IMR-90 (cell line): ENCODE measurements around the gene ST3GAL3. TPM values are rescaled to one million over a fixed set of nuclear protein-coding genes. Genes with fewer than 3 reads are reported as not detected.

Experiments
- ATAC-seq: fragments of 200-7000 bp; cut with Tn5 transposase; 2 replicates; pipeline ENCODE4 v1.9.1; 2020; ENCODE audit warnings: low read depth, mild to moderate bottlenecking, moderate library complexity
- BruUV-seq: library from RNA; stranded (reverse); fragments of 400-500 nt; replicated peaks from 2 replicates; lab custom pipeline; 2021; lab: Mats Ljungman, UMichigan
- CTCF ChIA-PET: fragments of 300-600 bp; formaldehyde crosslinking; extraction: SDS; loops from one replicate; lab custom pipeline; 2021; ENCODE audit warnings: antibody characterized with exemption; lab: Yijun Ruan, JAX
- POLR2A ChIA-PET: fragments of 300-600 bp; sonication (Branson Sonifier 250); formaldehyde crosslinking; loops from one replicate; lab custom pipeline; 2022; ENCODE audit warnings: antibody characterized with exemption; ENCODE audit not compliant: unreplicated experiment; lab: Charles Lee
- DNase-seq: peaks from one replicate; pipeline ENCODE4 v3.0.0; 2013
- H2AFZ ChIP-seq: replicated peaks from 2 replicates; pipeline ENCODE3; 2013; ENCODE audit warnings: low read length, mild to moderate bottlenecking; ENCODE audit not compliant: poor library complexity
- H2AK5ac ChIP-seq: 2 replicates; pipeline ENCODE4 v1.6.1; 2013; ENCODE audit warnings: low read depth, low read length, inconsistent platforms
- H2AK9ac ChIP-seq: replicated peaks from 2 replicates; pipeline ENCODE3; 2013; ENCODE audit warnings: mild to moderate bottlenecking, low read depth, low read length, moderate library complexity; ENCODE audit not compliant: poor library complexity
- H2BK120ac ChIP-seq: 2 replicates; pipeline ENCODE4 v1.6.1; 2013; ENCODE audit warnings: low read depth, low read length, inconsistent platforms
- H2BK15ac ChIP-seq: 3 replicates; pipeline ENCODE4 v1.6.1; 2013; ENCODE audit warnings: low read depth, low read length, inconsistent platforms
- H2BK20ac ChIP-seq: 2 replicates; pipeline ENCODE4 v1.6.1; 2013; ENCODE audit warnings: low read depth, mild to moderate bottlenecking, inconsistent platforms, low read length, moderate library complexity
- H2BK5ac ChIP-seq: 2 replicates; pipeline ENCODE4 v1.6.1; 2013; ENCODE audit warnings: mild to moderate bottlenecking, low read depth, low read length, inconsistent platforms; ENCODE audit not compliant: poor library complexity, severe bottlenecking
- H3K14ac ChIP-seq: replicated peaks from 2 replicates; pipeline ENCODE4 v1.6.1; 2013; ENCODE audit warnings: low read depth, low read length, inconsistent platforms
- H3K18ac ChIP-seq: 2 replicates; pipeline ENCODE4 v1.6.1; 2013; ENCODE audit warnings: low read depth, low read length, control low read depth
- H3K23ac ChIP-seq: 2 replicates; pipeline ENCODE4 v1.6.1; 2013; ENCODE audit warnings: low read depth, low read length, inconsistent platforms
- H3K27ac ChIP-seq: 2 replicates; pipeline ENCODE4 v1.5.1; 2013; ENCODE audit warnings: mild to moderate bottlenecking, control low read depth, low read length; ENCODE audit not compliant: insufficient read depth
- H3K27me3 ChIP-seq: 2 replicates; pipeline ENCODE4 v1.6.1; 2013; ENCODE audit warnings: low read length; ENCODE audit not compliant: control insufficient read depth, insufficient read depth
- H3K36me3 ChIP-seq: 2 replicates; pipeline ENCODE4 v1.6.1; 2013; ENCODE audit warnings: low read length, mixed read lengths; ENCODE audit not compliant: control insufficient read depth, insufficient read depth
- H3K4ac ChIP-seq: 2 replicates; pipeline ENCODE4 v1.6.1; 2013; ENCODE audit warnings: low read depth, low read length, inconsistent platforms
- H3K4me1 ChIP-seq: 2 replicates; pipeline ENCODE4 v1.6.1; 2013; ENCODE audit warnings: low read length, mixed read lengths; ENCODE audit not compliant: control insufficient read depth, insufficient read depth
- H3K4me2 ChIP-seq: 2 replicates; pipeline ENCODE4 v1.6.1; 2013; ENCODE audit warnings: low read depth, mild to moderate bottlenecking, control low read depth, low read length, moderate library complexity
- H3K4me3 ChIP-seq: 2 replicates; pipeline ENCODE4 v1.5.1; 2013; ENCODE audit warnings: low read depth, mild to moderate bottlenecking, control low read depth, low read length, moderate library complexity; ENCODE audit not compliant: insufficient read depth
- H3K56ac ChIP-seq: 2 replicates; pipeline ENCODE4 v1.6.1; 2013; ENCODE audit warnings: low read length, inconsistent platforms; ENCODE audit not compliant: insufficient read depth; ENCODE audit errors: extremely low read depth
- H3K79me1 ChIP-seq, 2 experiments: 2 replicates each; pipeline ENCODE4 v1.6.1; 2013; ENCODE audit warnings: low read length in 2 of 2, inconsistent platforms in 1 of 2, low read depth in 1 of 2
- H3K9ac ChIP-seq: 2 replicates; pipeline ENCODE4 v1.6.1; 2013; ENCODE audit warnings: low read depth, low read length, control low read depth
- H3K9me1 ChIP-seq: 2 replicates; pipeline ENCODE4 v1.6.1; 2013; ENCODE audit warnings: low read length, inconsistent platforms; ENCODE audit not compliant: insufficient read depth
- H3K9me3 ChIP-seq: 2 replicates; pipeline ENCODE4 v1.6.1; 2013; ENCODE audit warnings: low read length; ENCODE audit not compliant: control insufficient read depth, insufficient read depth
- H4K20me1 ChIP-seq: 2 replicates; pipeline ENCODE4 v1.6.1; 2013; ENCODE audit warnings: low read length, inconsistent platforms; ENCODE audit not compliant: insufficient read depth
- H4K5ac ChIP-seq: 2 replicates; pipeline ENCODE4 v1.6.1; 2013; ENCODE audit warnings: mild to moderate bottlenecking, low read depth, low read length, control low read depth
- H4K8ac ChIP-seq, 2 experiments: 2 replicates each; pipeline ENCODE4 v1.6.1; 2013; ENCODE audit warnings: low read depth in 2 of 2, low read length in 2 of 2, control low read depth in 1 of 2, inconsistent platforms in 1 of 2
- H4K91ac ChIP-seq: 2 replicates; pipeline ENCODE4 v1.6.1; 2013; ENCODE audit warnings: low read depth, low read length, inconsistent platforms; ENCODE audit not compliant: insufficient read depth
- FOS ChIP-seq: fragments of 150-350 bp; IDR thresholded peaks from 2 replicates; pipeline ENCODE4 v1.6.1; 2016; ENCODE audit warnings: low read depth, low read length
- MAFK ChIP-seq: IDR thresholded peaks from 2 replicates; pipeline ENCODE4 v1.6.1; 2012; ENCODE audit warnings: low read depth, low read length, improper control_type of control experiment
- RCOR1 ChIP-seq: IDR thresholded peaks from 2 replicates; pipeline ENCODE4 v1.6.1; 2012; ENCODE audit warnings: mild to moderate bottlenecking, low read length, improper control_type of control experiment; ENCODE audit not compliant: insufficient replicate concordance
- RFX5 ChIP-seq: IDR thresholded peaks from 2 replicates; pipeline ENCODE4 v1.8.0; 2012; ENCODE audit warnings: low read depth, mild to moderate bottlenecking, low read length, moderate library complexity
- SMC3 ChIP-seq: fragments of 150-350 bp; IDR thresholded peaks from 2 replicates; pipeline ENCODE4 v1.6.1; 2016; ENCODE audit warnings: low read depth, mild to moderate bottlenecking, antibody characterized with exemption, low read length, moderate library complexity
- WGBS, 2 experiments: methylation state at CpG; one replicate each; pipeline versions ENCODE4 v1.1.5 to v1.1.7; 2013; ENCODE audit warnings: missing lambda C conversion rate in 2 of 2; ENCODE audit not compliant: insufficient read length in 1 of 2; ENCODE audit errors: extremely low coverage in 2 of 2; 5-methylcytosine and 5-hydroxymethylcytosine counted together
- dilution Hi-C: fragments of 300-500 bp; cut with HindIII; formaldehyde crosslinking; loops from one replicate; pipeline ENCODE4 v1.14.3; 2018; ENCODE audit warnings: low sequenced_read_pairs; ENCODE audit not compliant: unreplicated experiment
- in situ Hi-C: fragments of 300-500 bp; cut with MboI; formaldehyde crosslinking; loops from 3 replicates; pipeline ENCODE4 v1.14.3; 2019; ENCODE audit warnings: low sequenced_read_pairs, inconsistent platforms, mixed read lengths
- intact Hi-C: fragments of 100-400 bp; cut with micrococcal nuclease; formaldehyde crosslinking; loops from 2 replicates; pipeline ENCODE4 v1.10.0; 2022
- polyA plus RNA-seq, 3 experiments: library from polyadenylated mRNA; depleted of rRNA; stranded (reverse); fragments of >200 nt; gene quantifications; 2 replicates each; pipeline ENCODE4 v1.2.3, GENCODE V29; 2012; ENCODE audit warnings: low replicate concordance in 1 of 3
- total RNA-seq: library from RNA; depleted of rRNA; stranded (reverse); fragments of >200 nt; gene quantifications from 2 replicates; pipeline ENCODE4 v1.2.3, GENCODE V29; 2012

The ST3GAL3 gene
- total and polyA plus RNA-seq, 2 of the 4 experiments (the other 2 are of a cell fraction) = 12.0 to 14.8 TPM

GRCh38 chr1:43779805-43780403, 72.6 kb downstream of the ST3GAL3 start:
- CTCF ChIA-PET = no interaction called here
- H2BK120ac ChIP-seq = no peak overlapping the region
- H3K4me2 ChIP-seq = no peak overlapping the region
- H3K23ac ChIP-seq = no peak overlapping the region
- no peak overlapping the region for H2BK20ac ChIP-seq
- H3K9me1 ChIP-seq = peaks cover 17% of the 10 kb centered on the region
- ATAC-seq (no peak), DNase-seq (no peak)
- no peak overlapping the region for H3K4me3 ChIP-seq
- H2AFZ ChIP-seq = no peak overlapping the region
- H4K8ac ChIP-seq = no peak overlapping the region
- no peak overlapping the region for H3K27ac ChIP-seq
- dilution Hi-C loops = no loop called here
- H3K27me3 ChIP-seq = no peaks in the 10 kb centered on the region
- no peaks in the 10 kb centered on the region for H3K9me3 ChIP-seq
- no peak overlapping the region for H4K91ac ChIP-seq
- H2AK9ac ChIP-seq = no peak overlapping the region
- H3K9ac ChIP-seq = no peak overlapping the region
- H3K36me3 ChIP-seq = no peaks in the 10 kb centered on the region
- H3K18ac ChIP-seq = no peak overlapping the region
- H3K56ac ChIP-seq = no peak overlapping the region
- peaks cover 10 to 49% of the 10 kb centered on the region in 2 experiments for H3K79me1 ChIP-seq
- H3K4me1 ChIP-seq = peaks cover 9% of the 10 kb centered on the region
- WGBS, 2 experiments = no CpG with 5 or more reads among the region's 1 CpG
- no peaks in the 10 kb centered on the region for H4K20me1 ChIP-seq
- BruUV-seq = no TSS peak
- TF ChIP-seq RCOR1 = no peak
- TF ChIP-seq RFX5 = no peak
- no peak for TF ChIP-seq MAFK
- TF ChIP-seq FOS = no peak
- no peak for TF ChIP-seq SMC3
- no peak overlapping the region for H2AK5ac ChIP-seq
- H3K14ac ChIP-seq = no peak overlapping the region
- in situ Hi-C loops = no loop called here
- intact Hi-C loops = no loop called here
- no peak overlapping the region for H3K4ac ChIP-seq
- no peak overlapping the region for H4K5ac ChIP-seq
- POLR2A ChIA-PET = no interaction called here
- H2BK15ac ChIP-seq = no peak overlapping the region
- no peak overlapping the region for H2BK5ac ChIP-seq
